Caco-2 (cell line): ENCODE results near the gene TMEM255B. TPM values are rescaled to one million over a fixed set of nuclear protein-coding genes. Genes with fewer than 3 reads are reported as not detected.

Source experiments
- BruUV-seq: library from RNA; stranded (reverse); fragments of 400-500 nt; replicated peaks from 2 replicates; lab custom pipeline; 2021; lab: Mats Ljungman, UMichigan
- CTCF ChIA-PET: fragments of 300-600 bp; sonication (Branson Sonifier 250); formaldehyde crosslinking; loops from one replicate; lab custom pipeline; 2022; ENCODE audit warnings: antibody characterized with exemption; lab: Charles Lee
- POLR2A ChIA-PET: fragments of 300-600 bp; sonication (Branson Sonifier 250); formaldehyde crosslinking; loops from one replicate; lab custom pipeline; 2022; ENCODE audit warnings: antibody characterized with exemption; lab: Charles Lee
- DNase-seq, 2 experiments: peaks; one replicate each; pipeline versions ENCODE4 v3.0.0 to v3.0.0-alpha.2; 2020 to 2022
- H3K27me3 ChIP-seq: replicated peaks from 2 replicates; pipeline ENCODE4 v1.6.0; 2011; ENCODE audit warnings: low read length; ENCODE audit not compliant: control insufficient read depth, insufficient read depth
- H3K36me3 ChIP-seq: 2 replicates; pipeline ENCODE4 v1.5.1; 2011; ENCODE audit warnings: low read length; ENCODE audit not compliant: control insufficient read depth, insufficient read depth
- H3K4me1 ChIP-seq: fragments of 250-450 bp; sonication (Bioruptor Pico); 2 replicates; pipeline ENCODE4 v1.5.1; 2020; ENCODE audit warnings: mild to moderate bottlenecking
- H3K4me3 ChIP-seq: 2 replicates; pipeline ENCODE4 v1.5.1; 2011; ENCODE audit warnings: low read depth, mild to moderate bottlenecking, control low read depth, low read length
- H3K9me3 ChIP-seq: fragments of 250-450 bp; sonication (Bioruptor Pico); 2 replicates; pipeline ENCODE4 v1.5.1; 2020; ENCODE audit warnings: mild to moderate bottlenecking, moderate library complexity
- H3K27ac Mint-ChIP-seq: one replicate; pipeline ENCODE4 v1.8.0; 2022; ENCODE audit warnings: mixed read lengths; ENCODE audit not compliant: unreplicated experiment
- H3K27me3 Mint-ChIP-seq: one replicate; pipeline ENCODE4 v1.8.0; 2022; ENCODE audit warnings: mixed read lengths; ENCODE audit not compliant: insufficient read depth, unreplicated experiment
- H3K36me3 Mint-ChIP-seq: one replicate; pipeline ENCODE4 v1.8.0; 2022; ENCODE audit warnings: mild to moderate bottlenecking, mixed read lengths; ENCODE audit not compliant: insufficient read depth, unreplicated experiment
- H3K4me1 Mint-ChIP-seq: one replicate; pipeline ENCODE4 v1.8.0; 2022; ENCODE audit warnings: low read depth, mixed read lengths; ENCODE audit not compliant: unreplicated experiment
- H3K4me3 Mint-ChIP-seq: one replicate; pipeline ENCODE4 v1.8.0; 2022; ENCODE audit warnings: mild to moderate bottlenecking, moderate library complexity, mixed read lengths; ENCODE audit not compliant: unreplicated experiment
- H3K9me3 Mint-ChIP-seq: one replicate; pipeline ENCODE4 v1.8.0; 2022; ENCODE audit warnings: mixed read lengths; ENCODE audit not compliant: unreplicated experiment
- intact Hi-C: fragments of 100-400 bp; cut with micrococcal nuclease; formaldehyde crosslinking; loops from one replicate; pipeline ENCODE4 v1.10.0; 2022; ENCODE audit not compliant: unreplicated experiment
- total RNA-seq: library from RNA; stranded (reverse); gene quantifications from 2 replicates; pipeline ENCODE4 v1.2.3, GENCODE V29; 2022
- TF ChIP-seq, protein P1 (sequence below), 2 experiments: fragments of 200-600 bp in 1 of 2; IDR thresholded peaks; 1 replicate in 1 of 2; 2 replicates in 1 of 2; pipeline versions ENCODE4 v1.5.1 to v1.8.0; 2011 to 2022; ENCODE audit warnings: antibody characterized with exemption in 1 of 2, control low read depth in 1 of 2, inconsistent platforms in 1 of 2, low read depth in 1 of 2, low read length in 1 of 2, mild to moderate bottlenecking in 1 of 2, moderate library complexity in 1 of 2; ENCODE audit not compliant: insufficient read depth in 1 of 2, severe bottlenecking in 1 of 2, unreplicated experiment in 1 of 2

The TMEM255B gene
- total RNA-seq, 1 experiment from 2014 or later = 0.82 TPM

DNA sequence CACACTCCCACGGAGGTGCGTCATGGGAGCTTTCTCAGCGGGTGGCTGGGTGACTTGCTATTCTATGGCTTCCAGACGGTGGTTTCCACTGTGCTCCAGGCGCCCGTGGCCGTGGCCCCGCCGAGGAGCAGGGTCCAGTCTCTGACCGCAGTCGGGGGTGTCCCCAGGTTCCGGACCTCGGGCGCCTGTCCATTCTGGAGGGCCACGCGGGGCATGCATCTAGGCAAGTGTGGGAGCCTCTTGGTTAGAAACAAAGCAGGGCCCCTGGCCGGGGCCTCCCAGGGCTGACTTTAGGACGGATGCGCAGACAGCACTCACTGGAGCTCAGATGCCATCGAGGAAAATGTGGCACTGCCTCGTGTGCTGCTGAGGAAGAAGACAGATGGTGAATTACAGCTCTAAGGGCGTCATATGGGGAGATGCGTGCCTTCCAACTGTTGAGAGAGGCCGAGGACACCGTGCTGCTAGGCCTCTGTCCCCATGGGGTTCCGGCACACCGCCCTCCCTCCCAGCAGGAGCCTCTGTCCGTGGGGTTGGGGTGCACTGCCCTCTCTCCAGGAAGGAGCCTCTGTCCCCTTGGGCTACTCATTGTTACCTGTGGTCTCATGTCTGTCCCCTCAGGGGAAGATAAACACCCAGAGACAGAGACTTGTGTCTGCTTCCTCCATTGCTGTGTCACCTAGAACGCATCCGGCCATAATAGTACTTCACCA is 38.1 kb downstream of the TMEM255B start:
- TF ChIP-seq, protein P1, sequence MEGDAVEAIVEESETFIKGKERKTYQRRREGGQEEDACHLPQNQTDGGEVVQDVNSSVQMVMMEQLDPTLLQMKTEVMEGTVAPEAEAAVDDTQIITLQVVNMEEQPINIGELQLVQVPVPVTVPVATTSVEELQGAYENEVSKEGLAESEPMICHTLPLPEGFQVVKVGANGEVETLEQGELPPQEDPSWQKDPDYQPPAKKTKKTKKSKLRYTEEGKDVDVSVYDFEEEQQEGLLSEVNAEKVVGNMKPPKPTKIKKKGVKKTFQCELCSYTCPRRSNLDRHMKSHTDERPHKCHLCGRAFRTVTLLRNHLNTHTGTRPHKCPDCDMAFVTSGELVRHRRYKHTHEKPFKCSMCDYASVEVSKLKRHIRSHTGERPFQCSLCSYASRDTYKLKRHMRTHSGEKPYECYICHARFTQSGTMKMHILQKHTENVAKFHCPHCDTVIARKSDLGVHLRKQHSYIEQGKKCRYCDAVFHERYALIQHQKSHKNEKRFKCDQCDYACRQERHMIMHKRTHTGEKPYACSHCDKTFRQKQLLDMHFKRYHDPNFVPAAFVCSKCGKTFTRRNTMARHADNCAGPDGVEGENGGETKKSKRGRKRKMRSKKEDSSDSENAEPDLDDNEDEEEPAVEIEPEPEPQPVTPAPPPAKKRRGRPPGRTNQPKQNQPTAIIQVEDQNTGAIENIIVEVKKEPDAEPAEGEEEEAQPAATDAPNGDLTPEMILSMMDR (IDR thresholded peaks at IDR 0.05; ENCODE audit: insufficient read depth in 1 of 2, low read depth in 1 of 2, low read length in 1 of 2, severe bottlenecking in 1 of 2, unreplicated experiment in 1 of 2) = no peak
- H3K4me1 ChIP-seq = peaks cover 14% of the 10 kb centered on the region; the same call in 1 of the 2 replicates
- Mint-ChIP-seq H3K9me3 (no peaks in the 10 kb centered on the region), H3K27me3 (no peaks in the 10 kb centered on the region), H3K27ac (no peak overlapping the region), H3K4me3 (no peak overlapping the region), H3K36me3 (no peaks in the 10 kb centered on the region), H3K4me1 (no peaks in the 10 kb centered on the region)
- H3K9me3 ChIP-seq = no peaks in the 10 kb centered on the region
- H3K4me3 ChIP-seq = no peak overlapping the region
- H3K27me3 ChIP-seq = no peaks in the 10 kb centered on the region
- POLR2A ChIA-PET = no interaction called here
- H3K36me3 ChIP-seq = no peaks in the 10 kb centered on the region
- DNase-seq = peak in 1 of 2 experiments; percentile 21
- CTCF ChIA-PET = no interaction called here
- intact Hi-C loops = no loop called here
- no TSS peak for BruUV-seq

DNA sequence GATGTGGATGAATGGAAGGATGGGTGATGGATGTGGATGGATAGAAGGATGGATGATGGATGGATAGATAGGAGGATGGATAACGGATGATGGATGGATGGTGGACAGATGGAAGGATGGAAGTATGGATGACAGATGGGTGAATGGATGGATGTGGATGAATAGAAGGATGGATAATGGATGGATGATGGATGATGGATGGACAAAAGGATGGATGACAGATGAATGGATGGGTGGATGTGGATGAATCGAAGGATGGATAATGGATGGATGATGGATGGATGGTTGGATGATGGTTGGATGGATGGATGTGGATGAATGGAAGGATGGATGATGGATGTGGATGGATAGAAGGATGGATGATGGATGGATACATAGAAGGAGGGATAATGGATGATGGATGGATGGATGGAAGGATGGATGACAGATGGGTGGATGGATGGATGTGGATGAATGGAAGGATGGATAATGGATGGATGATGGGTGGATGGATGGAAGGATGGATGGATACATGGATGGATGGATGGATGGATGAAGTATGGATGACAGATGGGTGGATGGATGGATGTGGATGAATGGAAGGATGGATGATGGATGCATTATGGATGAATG is 39.3 kb downstream of the TMEM255B start:
- no peaks in the 10 kb centered on the region for H3K9me3 Mint-ChIP-seq
- no peak overlapping the region for H3K27ac Mint-ChIP-seq
- Histone ChIP-seq H3K9me3 (no peaks in the 10 kb centered on the region), H3K27me3 (no peaks in the 10 kb centered on the region), H3K36me3 (no peaks in the 10 kb centered on the region), H3K4me1 (peaks cover 3% of the 10 kb centered on the region; the same call in 1 of the 2 replicates), H3K4me3 (no peak overlapping the region)
- no peaks in the 10 kb centered on the region for H3K4me1 Mint-ChIP-seq
- ChIA-PET POLR2A (no interaction called here), CTCF (no interaction called here)
- no peaks in the 10 kb centered on the region for H3K27me3 Mint-ChIP-seq
- H3K4me3 Mint-ChIP-seq = no peak overlapping the region
- intact Hi-C loops = no loop called here
- no peaks in the 10 kb centered on the region for H3K36me3 Mint-ChIP-seq
- BruUV-seq = no TSS peak
- no peak for DNase-seq
- TF ChIP-seq, protein P1 (IDR thresholded peaks at IDR 0.05; ENCODE audit: insufficient read depth in 1 of 2, low read depth in 1 of 2, low read length in 1 of 2, severe bottlenecking in 1 of 2, unreplicated experiment in 1 of 2) = no peak

DNA sequence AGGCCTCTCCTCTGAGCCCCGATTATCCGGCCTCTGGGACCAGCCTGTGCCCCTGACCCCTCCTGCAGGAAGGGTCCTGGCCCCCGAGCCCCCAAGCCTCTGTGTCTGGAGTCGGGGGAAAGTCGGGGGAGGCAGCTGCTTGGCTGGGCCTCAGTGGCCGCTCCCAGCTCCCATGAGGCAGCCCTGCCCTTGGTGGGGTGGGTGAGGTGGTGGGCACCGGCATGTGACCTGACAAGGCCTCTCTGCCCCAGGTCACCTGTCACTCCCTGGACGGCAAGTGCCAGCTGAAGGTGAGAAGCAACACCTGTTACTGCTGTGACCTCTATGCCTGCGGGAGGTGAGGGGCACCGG is 41.5 kb downstream of the TMEM255B start:
- no peaks in the 10 kb centered on the region for H3K4me1 Mint-ChIP-seq
- Histone ChIP-seq H3K36me3 (no peaks in the 10 kb centered on the region), H3K4me3 (no peak overlapping the region), H3K27me3 (no peaks in the 10 kb centered on the region), H3K9me3 (no peaks in the 10 kb centered on the region), H3K4me1 (no peaks in the 10 kb centered on the region)
- ChIA-PET POLR2A (no interaction called here), CTCF (no interaction called here)
- TF ChIP-seq, protein P1 (IDR thresholded peaks at IDR 0.05; ENCODE audit: insufficient read depth in 1 of 2, low read depth in 1 of 2, low read length in 1 of 2, severe bottlenecking in 1 of 2, unreplicated experiment in 1 of 2) = no peak
- H3K9me3 Mint-ChIP-seq = no peaks in the 10 kb centered on the region
- DNase-seq = no peak
- intact Hi-C loops = no loop called here
- no peak overlapping the region for H3K27ac Mint-ChIP-seq
- no peaks in the 10 kb centered on the region for H3K36me3 Mint-ChIP-seq
- no peaks in the 10 kb centered on the region for H3K27me3 Mint-ChIP-seq
- H3K4me3 Mint-ChIP-seq = no peak overlapping the region
- BruUV-seq = no TSS peak
